WTC11 (cell line): ENCODE results near the gene WDR49. TPM values are rescaled to one million over a fixed set of nuclear protein-coding genes. Genes with fewer than 3 reads are reported as not detected.

ENCODE experiments used
- ATAC-seq: fragments of 200-7000 bp; cut with Tn5 transposase; 2 replicates; pipeline ENCODE4 v1.10.0; 2021; ENCODE audit warnings: mild to moderate bottlenecking, moderate library complexity
- CTCF ChIA-PET: fragments of 300-600 bp; sonication (Branson Sonifier 250); formaldehyde crosslinking; loops from one replicate; lab custom pipeline; 2021; ENCODE audit warnings: antibody characterized with exemption; lab: Charles Lee
- POLR2A ChIA-PET: fragments of 350-600 bp; sonication (Branson Sonifier 250); formaldehyde crosslinking; loops from one replicate; lab custom pipeline; 2021; ENCODE audit warnings: antibody characterized with exemption; lab: Charles Lee
- DNase-seq: peaks from one replicate; pipeline ENCODE4 v3.0.0; 2021; ENCODE audit warnings: low spot score
- H3K27ac Mint-ChIP-seq: 2 replicates; pipeline ENCODE4 v1.8.0; 2021; ENCODE audit warnings: mixed read lengths
- H3K27me3 Mint-ChIP-seq: 2 replicates; pipeline ENCODE4 v1.8.0; 2021; ENCODE audit warnings: low read depth, mild to moderate bottlenecking, moderate library complexity, mixed read lengths
- H3K36me3 Mint-ChIP-seq: 2 replicates; pipeline ENCODE4 v1.8.0; 2021; ENCODE audit warnings: mixed read lengths
- H3K4me1 Mint-ChIP-seq: 2 replicates; pipeline ENCODE4 v1.8.0; 2022; ENCODE audit warnings: mixed read lengths
- H3K4me3 Mint-ChIP-seq: 2 replicates; pipeline ENCODE4 v1.8.0; 2021; ENCODE audit warnings: mild to moderate bottlenecking, moderate library complexity, mixed read lengths
- H3K9me3 Mint-ChIP-seq: 2 replicates; pipeline ENCODE4 v1.8.0; 2021; ENCODE audit warnings: mixed read lengths
- ATF1 ChIP-seq: sonication (generic); formaldehyde crosslinking; IDR thresholded peaks from 2 replicates; pipeline ENCODE4 v1.8.1; 2023; ENCODE audit warnings: mild to moderate bottlenecking, moderate library complexity, missing genetic modification reagents
- CBFB ChIP-seq: sonication (generic); formaldehyde crosslinking; IDR thresholded peaks from 2 replicates; pipeline ENCODE4 v1.8.1; 2022; ENCODE audit warnings: mild to moderate bottlenecking, low read depth, missing genetic modification reagents
- CREB1 ChIP-seq: sonication (generic); formaldehyde crosslinking; IDR thresholded peaks from 2 replicates; pipeline ENCODE4 v1.8.0; 2023; ENCODE audit warnings: mild to moderate bottlenecking, missing genetic modification reagents
- CTCF ChIP-seq: fragments of 200-600 bp; IDR thresholded peaks from 2 replicates; pipeline ENCODE4 v1.8.0; 2022; ENCODE audit warnings: antibody characterized with exemption
- EMX1 ChIP-seq: fragments of 250-450 bp; sonication (Bioruptor Pico); IDR thresholded peaks from 2 replicates; pipeline ENCODE4 v1.8.0; 2021; ENCODE audit warnings: mild to moderate bottlenecking
- ESRRA ChIP-seq: sonication (generic); formaldehyde crosslinking; IDR thresholded peaks from 2 replicates; pipeline ENCODE4 v1.8.1; 2022; ENCODE audit warnings: mild to moderate bottlenecking, missing genetic modification reagents, borderline replicate concordance
- GABPB1 ChIP-seq: sonication (generic); formaldehyde crosslinking; IDR thresholded peaks from 2 replicates; pipeline ENCODE4 v1.8.1; 2023; ENCODE audit warnings: mild to moderate bottlenecking, missing genetic modification reagents
- JAZF1 ChIP-seq: fragments of 250-450 bp; sonication (Bioruptor Pico); IDR thresholded peaks from 2 replicates; pipeline ENCODE4 v1.9.0; 2021; ENCODE audit warnings: moderate library complexity, mild to moderate bottlenecking, inconsistent platforms
- JUN ChIP-seq: sonication (generic); formaldehyde crosslinking; IDR thresholded peaks from 2 replicates; pipeline ENCODE4 v1.8.0; 2023; ENCODE audit warnings: mild to moderate bottlenecking, missing genetic modification reagents
- KAT7 ChIP-seq: sonication (generic); formaldehyde crosslinking; IDR thresholded peaks from 2 replicates; pipeline ENCODE4 v1.8.1; 2023; ENCODE audit warnings: missing genetic modification reagents, mild to moderate bottlenecking, borderline replicate concordance
- NFYB ChIP-seq: sonication (generic); formaldehyde crosslinking; conservative IDR thresholded peaks from 2 replicates; pipeline ENCODE4 v1.8.0; 2022; ENCODE audit warnings: low read depth, missing genetic modification reagents
- OVOL2 ChIP-seq: fragments of 250-450 bp; sonication (Bioruptor Pico); IDR thresholded peaks from 2 replicates; pipeline ENCODE4 v1.9.0; 2021; ENCODE audit warnings: mild to moderate bottlenecking, borderline replicate concordance
- PRRX2 ChIP-seq: fragments of 250-450 bp; sonication (Bioruptor Pico); IDR thresholded peaks from 2 replicates; pipeline ENCODE4 v1.8.0; 2021; ENCODE audit warnings: mild to moderate bottlenecking
- RELA ChIP-seq: sonication (generic); formaldehyde crosslinking; IDR thresholded peaks from 2 replicates; pipeline ENCODE4 v1.8.1; 2022; ENCODE audit warnings: missing genetic modification reagents, mild to moderate bottlenecking, borderline replicate concordance
- RORB ChIP-seq: fragments of 250-450 bp; sonication (Bioruptor Pico); IDR thresholded peaks from 2 replicates; pipeline ENCODE4 v1.9.0; 2021; ENCODE audit warnings: mild to moderate bottlenecking
- SOX15 ChIP-seq: fragments of 250-450 bp; sonication (Bioruptor Pico); IDR thresholded peaks from 2 replicates; pipeline ENCODE4 v1.9.0; 2021; ENCODE audit warnings: mild to moderate bottlenecking
- TCF7 ChIP-seq: sonication (generic); formaldehyde crosslinking; IDR thresholded peaks from 2 replicates; pipeline ENCODE4 v1.8.0; 2022; ENCODE audit warnings: mild to moderate bottlenecking, low read depth, missing genetic modification reagents, moderate library complexity
- TEAD1 ChIP-seq: sonication (generic); formaldehyde crosslinking; IDR thresholded peaks from 2 replicates; pipeline ENCODE4 v1.8.0; 2022; ENCODE audit warnings: mild to moderate bottlenecking, missing genetic modification reagents
- TEAD4 ChIP-seq: sonication (generic); formaldehyde crosslinking; IDR thresholded peaks from 2 replicates; pipeline ENCODE4 v1.8.0; 2022; ENCODE audit warnings: mild to moderate bottlenecking, missing genetic modification reagents
- ZNF232 ChIP-seq: sonication (generic); formaldehyde crosslinking; IDR thresholded peaks from 2 replicates; pipeline ENCODE4 v1.8.0; 2022; ENCODE audit warnings: mild to moderate bottlenecking, missing genetic modification reagents
- ZSCAN18 ChIP-seq: fragments of 250-450 bp; sonication (Bioruptor Pico); IDR thresholded peaks from 2 replicates; pipeline ENCODE4 v2.1.2; 2022; ENCODE audit warnings: mild to moderate bottlenecking, moderate library complexity
- total RNA-seq: library from RNA; stranded (reverse); gene quantifications from 3 replicates; pipeline ENCODE4 v1.2.3, GENCODE V29; 2021
- TF ChIP-seq, protein P1 (sequence below): sonication (generic); formaldehyde crosslinking; IDR thresholded peaks from 2 replicates; pipeline ENCODE4 v1.8.1; 2023; ENCODE audit warnings: mild to moderate bottlenecking, missing genetic modification reagents
- TF ChIP-seq, protein P2 (sequence below): fragments of 250-450 bp; sonication (Bioruptor Pico); IDR thresholded peaks from 2 replicates; pipeline ENCODE4 v1.9.0; 2021; ENCODE audit warnings: mild to moderate bottlenecking
- TF ChIP-seq, protein P3 (sequence below): fragments of 250-450 bp; sonication (Bioruptor Pico); IDR thresholded peaks from 2 replicates; pipeline ENCODE4 v1.9.0; 2021; ENCODE audit warnings: moderate library complexity, mild to moderate bottlenecking, inconsistent platforms, borderline replicate concordance
- TF ChIP-seq, protein P4 (sequence below): sonication (generic); formaldehyde crosslinking; IDR thresholded peaks from 2 replicates; pipeline ENCODE4 v1.8.0; 2022; ENCODE audit warnings: mild to moderate bottlenecking, missing genetic modification reagents
- TF ChIP-seq, protein P5 (sequence below): sonication (generic); formaldehyde crosslinking; conservative IDR thresholded peaks from 2 replicates; pipeline ENCODE4 v1.8.1; 2022; ENCODE audit warnings: mild to moderate bottlenecking, missing genetic modification reagents

Gene WDR49
- total RNA-seq, 1 experiment from 2014 or later, result 0.92 TPM

DNA sequence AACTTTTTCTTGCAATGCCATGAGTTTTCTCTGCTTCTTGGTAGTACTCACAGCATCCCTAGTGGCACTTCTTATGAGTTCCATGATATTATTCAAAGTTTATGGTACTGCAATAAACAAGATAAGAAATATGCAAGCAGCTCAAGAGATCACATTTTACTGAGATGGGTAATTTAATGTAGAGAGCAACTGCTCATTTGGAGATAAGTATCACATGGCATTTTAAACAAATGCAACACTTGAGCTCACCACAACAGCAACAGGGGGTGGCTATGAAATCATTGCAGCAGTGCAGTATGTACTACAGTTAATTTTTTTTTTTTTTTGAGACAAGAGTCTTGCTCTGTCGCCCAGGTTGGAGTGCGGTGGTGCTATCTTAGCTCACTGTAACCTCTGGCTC is 85.1 kb downstream of the WDR49 start (continued):
- TF ChIP-seq, protein P1, sequence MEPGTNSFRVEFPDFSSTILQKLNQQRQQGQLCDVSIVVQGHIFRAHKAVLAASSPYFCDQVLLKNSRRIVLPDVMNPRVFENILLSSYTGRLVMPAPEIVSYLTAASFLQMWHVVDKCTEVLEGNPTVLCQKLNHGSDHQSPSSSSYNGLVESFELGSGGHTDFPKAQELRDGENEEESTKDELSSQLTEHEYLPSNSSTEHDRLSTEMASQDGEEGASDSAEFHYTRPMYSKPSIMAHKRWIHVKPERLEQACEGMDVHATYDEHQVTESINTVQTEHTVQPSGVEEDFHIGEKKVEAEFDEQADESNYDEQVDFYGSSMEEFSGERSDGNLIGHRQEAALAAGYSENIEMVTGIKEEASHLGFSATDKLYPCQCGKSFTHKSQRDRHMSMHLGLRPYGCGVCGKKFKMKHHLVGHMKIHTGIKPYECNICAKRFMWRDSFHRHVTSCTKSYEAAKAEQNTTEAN (CRISPR knock-in tag), result no peak
- no peak for TF ChIP-seq PRRX2

- Mint-ChIP-seq H3K4me3 (no peak overlapping the region), H3K27me3 (no peaks in the 10 kb centered on the region), H3K4me1 (no peaks in the 10 kb centered on the region), H3K36me3 (no peaks in the 10 kb centered on the region), H3K27ac (no peak overlapping the region), H3K9me3 (no peaks in the 10 kb centered on the region)
- ATAC-seq (no peak), DNase-seq (no peak)
- ChIA-PET CTCF (no interaction called here), POLR2A (no interaction called here)
- TF ChIP-seq EMX1 (CRISPR knock-in tag) (no peak), KAT7 (CRISPR knock-in tag) (no peak), SOX15 (CRISPR knock-in tag) (no peak), ZSCAN18 (no peak), OVOL2 (CRISPR knock-in tag) (no peak), RORB (CRISPR knock-in tag) (no peak), JUN (CRISPR knock-in tag) (no peak), TEAD1 (CRISPR knock-in tag) (no peak), JAZF1 (CRISPR knock-in tag) (no peak)
Observed at GRCh38 chr3:167565489-167565888, 88.3 kb downstream of the WDR49 start.

GRCh38 chr3:167564612-167565011 is 89.1 kb downstream of the WDR49 start:
- no peaks in the 10 kb centered on the region for H3K27me3 Mint-ChIP-seq
- H3K36me3 Mint-ChIP-seq, result no peaks in the 10 kb centered on the region
- ChIA-PET CTCF (no interaction called here), POLR2A (no interaction called here)
- H3K4me1 Mint-ChIP-seq, result no peaks in the 10 kb centered on the region
- no peak for TF ChIP-seq TCF7 (CRISPR knock-in tag)
- TF ChIP-seq, protein P2, sequence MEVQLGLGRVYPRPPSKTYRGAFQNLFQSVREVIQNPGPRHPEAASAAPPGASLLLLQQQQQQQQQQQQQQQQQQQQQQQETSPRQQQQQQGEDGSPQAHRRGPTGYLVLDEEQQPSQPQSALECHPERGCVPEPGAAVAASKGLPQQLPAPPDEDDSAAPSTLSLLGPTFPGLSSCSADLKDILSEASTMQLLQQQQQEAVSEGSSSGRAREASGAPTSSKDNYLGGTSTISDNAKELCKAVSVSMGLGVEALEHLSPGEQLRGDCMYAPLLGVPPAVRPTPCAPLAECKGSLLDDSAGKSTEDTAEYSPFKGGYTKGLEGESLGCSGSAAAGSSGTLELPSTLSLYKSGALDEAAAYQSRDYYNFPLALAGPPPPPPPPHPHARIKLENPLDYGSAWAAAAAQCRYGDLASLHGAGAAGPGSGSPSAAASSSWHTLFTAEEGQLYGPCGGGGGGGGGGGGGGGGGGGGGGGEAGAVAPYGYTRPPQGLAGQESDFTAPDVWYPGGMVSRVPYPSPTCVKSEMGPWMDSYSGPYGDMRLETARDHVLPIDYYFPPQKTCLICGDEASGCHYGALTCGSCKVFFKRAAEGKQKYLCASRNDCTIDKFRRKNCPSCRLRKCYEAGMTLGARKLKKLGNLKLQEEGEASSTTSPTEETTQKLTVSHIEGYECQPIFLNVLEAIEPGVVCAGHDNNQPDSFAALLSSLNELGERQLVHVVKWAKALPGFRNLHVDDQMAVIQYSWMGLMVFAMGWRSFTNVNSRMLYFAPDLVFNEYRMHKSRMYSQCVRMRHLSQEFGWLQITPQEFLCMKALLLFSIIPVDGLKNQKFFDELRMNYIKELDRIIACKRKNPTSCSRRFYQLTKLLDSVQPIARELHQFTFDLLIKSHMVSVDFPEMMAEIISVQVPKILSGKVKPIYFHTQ, result no peak
- TF ChIP-seq, protein P3, sequence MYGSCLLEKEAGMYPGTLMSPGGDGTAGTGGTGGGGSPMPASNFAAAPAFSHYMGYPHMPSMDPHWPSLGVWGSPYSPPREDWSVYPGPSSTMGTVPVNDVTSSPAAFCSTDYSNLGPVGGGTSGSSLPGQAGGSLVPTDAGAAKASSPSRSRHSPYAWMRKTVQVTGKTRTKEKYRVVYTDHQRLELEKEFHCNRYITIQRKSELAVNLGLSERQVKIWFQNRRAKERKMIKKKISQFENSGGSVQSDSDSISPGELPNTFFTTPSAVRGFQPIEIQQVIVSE, result no peak
- TF ChIP-seq ZSCAN18, result no peak
- no peak for TF ChIP-seq CREB1 (CRISPR knock-in tag)
- TF ChIP-seq, protein P4, sequence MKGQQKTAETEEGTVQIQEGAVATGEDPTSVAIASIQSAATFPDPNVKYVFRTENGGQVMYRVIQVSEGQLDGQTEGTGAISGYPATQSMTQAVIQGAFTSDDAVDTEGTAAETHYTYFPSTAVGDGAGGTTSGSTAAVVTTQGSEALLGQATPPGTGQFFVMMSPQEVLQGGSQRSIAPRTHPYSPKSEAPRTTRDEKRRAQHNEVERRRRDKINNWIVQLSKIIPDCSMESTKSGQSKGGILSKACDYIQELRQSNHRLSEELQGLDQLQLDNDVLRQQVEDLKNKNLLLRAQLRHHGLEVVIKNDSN, result no peak
- no peak for TF ChIP-seq TEAD4 (CRISPR knock-in tag)
- TF ChIP-seq, protein P5, sequence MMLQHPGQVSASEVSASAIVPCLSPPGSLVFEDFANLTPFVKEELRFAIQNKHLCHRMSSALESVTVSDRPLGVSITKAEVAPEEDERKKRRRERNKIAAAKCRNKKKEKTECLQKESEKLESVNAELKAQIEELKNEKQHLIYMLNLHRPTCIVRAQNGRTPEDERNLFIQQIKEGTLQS (CRISPR knock-in tag), result no peak
- TF ChIP-seq GABPB1, result no peak
- TF ChIP-seq JAZF1 (CRISPR knock-in tag), result no peak
- TF ChIP-seq ATF1 (CRISPR knock-in tag), result no peak
- no peak for TF ChIP-seq RELA (CRISPR knock-in tag)
- no peak for TF ChIP-seq ZNF232
- no peak for TF ChIP-seq ESRRA (CRISPR knock-in tag)
- no peak for TF ChIP-seq CTCF
- TF ChIP-seq CBFB, result no peak
- TF ChIP-seq NFYB (CRISPR knock-in tag), result no peak
- H3K4me3 Mint-ChIP-seq, result no peak overlapping the region
- DNase-seq (no peak), ATAC-seq (no peak)
- H3K9me3 Mint-ChIP-seq, result no peaks in the 10 kb centered on the region
- no peak overlapping the region for H3K27ac Mint-ChIP-seq
